ENCODE data around the gene BANP. TPM values are rescaled to one million over a fixed set of nuclear protein-coding genes. Genes with fewer than 3 reads are reported as not detected.

The BANP gene
- total and polyA plus RNA-seq, 11 donors: 7.2 to 20.7 (median 13.3) TPM

DNA sequence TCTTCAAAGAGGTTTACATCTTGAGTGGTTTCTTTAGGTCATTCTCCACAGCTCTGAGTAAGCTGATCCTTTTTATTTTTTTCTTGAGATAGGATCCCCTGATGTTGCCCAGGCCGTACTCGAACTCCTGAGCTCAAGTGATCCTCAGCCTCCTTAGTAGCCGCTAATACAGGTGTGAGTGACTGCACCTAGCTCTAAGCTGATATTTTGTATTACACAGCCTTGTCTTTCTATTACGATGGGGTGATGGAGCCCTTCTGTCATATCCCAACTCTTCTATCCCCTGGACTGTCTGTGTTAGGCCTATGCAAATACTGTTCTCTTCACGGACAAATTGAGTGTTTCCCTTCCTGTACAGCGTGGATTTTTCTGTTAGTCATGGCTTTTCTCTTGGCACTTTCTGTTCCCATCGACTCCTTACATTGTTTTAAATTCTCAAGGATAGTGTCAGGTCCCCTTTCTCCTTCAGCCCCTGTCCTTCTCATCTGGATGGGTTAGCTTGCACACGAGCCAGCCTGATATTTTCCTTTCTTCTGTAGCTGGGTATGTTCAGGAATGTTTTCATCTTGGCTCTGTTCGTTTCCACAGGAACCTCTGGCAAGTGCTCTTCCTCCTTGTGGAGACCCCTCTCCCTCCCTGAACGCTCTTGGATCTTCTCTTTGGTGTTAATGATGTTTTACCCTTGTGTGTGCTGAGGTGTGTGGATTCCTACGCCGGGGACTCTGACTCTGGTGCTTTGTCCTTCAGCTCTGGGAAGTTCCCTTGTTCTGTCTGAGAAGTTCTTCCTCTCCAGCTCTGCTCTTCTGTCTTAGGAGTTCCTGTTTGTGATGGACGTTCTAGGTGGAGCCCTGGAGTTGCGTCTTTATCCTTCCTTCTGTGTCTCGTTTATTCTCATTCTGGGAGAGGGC is 2.3 kb downstream of the BANP start:
- Histone ChIP-seq H3K9me3 (no peaks in the 10 kb centered on the region), H3K4me3 (peak overlapping the region in 2 of 12 donors; percentile 6 to 23), H3K27me3 (no peaks in the 10 kb centered on the region), H3K27ac (peak overlapping the region in 9 of 12 donors; percentile 13 to 99 (median 58)), H3K4me1 (peaks cover 0 to 69% (median 39%) of the 10 kb centered on the region in 12 donors), H3K36me3 (peaks cover 0 to 9% (median 0%) of the 10 kb centered on the region in 9 donors)
- ATAC-seq (no peak), DNase-seq (no peak)
- WGBS, 4 donors: 60 to 67% (median 61%) methylated on average over 15 of the region's 15 CpGs
- intact Hi-C loops (cut with DNase I): loop anchor here in 1 of 10 donors (10.0 kb wide), 1 partner anchor 581 kb away; no protein-coding TSS in a partner anchor
- TF ChIP-seq POLR2A (IDR thresholded peaks at IDR 0.05): no peak
- TF ChIP-seq, protein P1, sequence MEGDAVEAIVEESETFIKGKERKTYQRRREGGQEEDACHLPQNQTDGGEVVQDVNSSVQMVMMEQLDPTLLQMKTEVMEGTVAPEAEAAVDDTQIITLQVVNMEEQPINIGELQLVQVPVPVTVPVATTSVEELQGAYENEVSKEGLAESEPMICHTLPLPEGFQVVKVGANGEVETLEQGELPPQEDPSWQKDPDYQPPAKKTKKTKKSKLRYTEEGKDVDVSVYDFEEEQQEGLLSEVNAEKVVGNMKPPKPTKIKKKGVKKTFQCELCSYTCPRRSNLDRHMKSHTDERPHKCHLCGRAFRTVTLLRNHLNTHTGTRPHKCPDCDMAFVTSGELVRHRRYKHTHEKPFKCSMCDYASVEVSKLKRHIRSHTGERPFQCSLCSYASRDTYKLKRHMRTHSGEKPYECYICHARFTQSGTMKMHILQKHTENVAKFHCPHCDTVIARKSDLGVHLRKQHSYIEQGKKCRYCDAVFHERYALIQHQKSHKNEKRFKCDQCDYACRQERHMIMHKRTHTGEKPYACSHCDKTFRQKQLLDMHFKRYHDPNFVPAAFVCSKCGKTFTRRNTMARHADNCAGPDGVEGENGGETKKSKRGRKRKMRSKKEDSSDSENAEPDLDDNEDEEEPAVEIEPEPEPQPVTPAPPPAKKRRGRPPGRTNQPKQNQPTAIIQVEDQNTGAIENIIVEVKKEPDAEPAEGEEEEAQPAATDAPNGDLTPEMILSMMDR (IDR thresholded peaks at IDR 0.05): no peak

GRCh38 chr16:87954361-87954760 is 3.1 kb downstream of the BANP start:
- Histone ChIP-seq H3K4me3 (peak overlapping the region in 1 of 12 donors; percentile 23), H3K4me1 (peaks cover 0 to 70% (median 39%) of the 10 kb centered on the region in 12 donors), H3K27me3 (no peaks in the 10 kb centered on the region), H3K9me3 (no peaks in the 10 kb centered on the region), H3K36me3 (peaks cover 0 to 9% (median 0%) of the 10 kb centered on the region in 9 donors), H3K27ac (peak overlapping the region in 9 of 12 donors; percentile 3 to 99 (median 44))
- TF ChIP-seq POLR2A (IDR thresholded peaks at IDR 0.05): no peak
- TF ChIP-seq, protein P1 (IDR thresholded peaks at IDR 0.05): no peak
- ATAC-seq: no peak
- intact Hi-C loops (cut with DNase I): loop anchor here in 1 of 10 donors (10.0 kb wide), 1 partner anchor 580 kb away; no protein-coding TSS in a partner anchor
- no peak for DNase-seq
- WGBS, 4 donors: 67 to 87% (median 76%) methylated on average over 14 of the region's 14 CpGs

DNA sequence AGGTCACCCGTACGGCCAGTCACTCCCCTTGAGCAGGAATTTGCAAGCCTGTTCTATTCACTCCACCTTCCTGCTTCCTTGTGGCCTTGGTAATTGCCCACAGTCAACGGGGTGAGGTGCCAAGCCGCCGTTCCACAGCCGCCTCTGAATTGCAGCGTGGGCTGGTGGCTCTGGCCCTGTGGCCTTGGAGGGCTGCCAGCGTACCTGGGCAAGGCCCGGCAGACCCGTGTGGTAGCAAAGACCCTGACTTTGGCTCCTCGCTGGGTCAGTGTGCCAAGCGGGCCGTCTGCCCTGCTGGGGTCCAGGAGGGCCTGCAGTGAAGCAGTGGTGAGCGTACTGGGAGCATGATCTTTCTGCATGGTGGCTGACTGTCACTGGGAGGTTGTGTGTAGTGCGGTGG is 3.6 kb downstream of the BANP start:
- H3K4me3 ChIP-seq: peak overlapping the region in 1 of 12 donors; percentile 23
- no peaks in the 10 kb centered on the region for H3K9me3 ChIP-seq
- H3K4me1 ChIP-seq: peaks cover 0 to 70% (median 39%) of the 10 kb centered on the region in 12 donors
- no peak for ATAC-seq
- intact Hi-C loops (cut with DNase I): loop anchor here in 1 of 10 donors (10.0 kb wide), 1 partner anchor 580 kb away; no protein-coding TSS in a partner anchor
- H3K36me3 ChIP-seq: peaks cover 0 to 9% (median 0%) of the 10 kb centered on the region in 9 donors
- peak in 1 of 5 donors; percentile 4 for DNase-seq
- WGBS, 4 donors: 67 to 77% (median 74%) methylated on average over 13 to 15 of the region's 15 CpGs
- no peaks in the 10 kb centered on the region for H3K27me3 ChIP-seq
- H3K27ac ChIP-seq: peak overlapping the region in 9 of 12 donors; percentile 3 to 99 (median 40)
- TF ChIP-seq POLR2A (IDR thresholded peaks at IDR 0.05): no peak
- TF ChIP-seq, protein P1 (IDR thresholded peaks at IDR 0.05): no peak

Data from heart left ventricle (tissue), 16 donors.